ENCODE results near the gene SPATA24. TPM values are rescaled to one million over a fixed set of nuclear protein-coding genes. Genes with fewer than 3 reads are reported as not detected.

Gene SPATA24
- 6.2 TPM for total RNA-seq (ENCODE audit: unreplicated experiment)
- long read RNA-seq, partial matches to known transcripts = 1 of 2 reads
- long read RNA-seq, other reads (novel, unspliced or antisense) = 0 of 2 reads

GRCh38 chr5:139403787-139404483 lies at the start of gene SPATA24:
Gene SPATA24 (minus strand): TSS chr5:139404089. CDS start chr5:139404060, 29 bp downstream.
- no peaks in the 10 kb centered on the region for H3K27me3 Mint-ChIP-seq (ENCODE audit: unreplicated experiment)
- peaks cover 6% of the 10 kb centered on the region for H3K9me3 Mint-ChIP-seq (ENCODE audit: unreplicated experiment)

DNA sequence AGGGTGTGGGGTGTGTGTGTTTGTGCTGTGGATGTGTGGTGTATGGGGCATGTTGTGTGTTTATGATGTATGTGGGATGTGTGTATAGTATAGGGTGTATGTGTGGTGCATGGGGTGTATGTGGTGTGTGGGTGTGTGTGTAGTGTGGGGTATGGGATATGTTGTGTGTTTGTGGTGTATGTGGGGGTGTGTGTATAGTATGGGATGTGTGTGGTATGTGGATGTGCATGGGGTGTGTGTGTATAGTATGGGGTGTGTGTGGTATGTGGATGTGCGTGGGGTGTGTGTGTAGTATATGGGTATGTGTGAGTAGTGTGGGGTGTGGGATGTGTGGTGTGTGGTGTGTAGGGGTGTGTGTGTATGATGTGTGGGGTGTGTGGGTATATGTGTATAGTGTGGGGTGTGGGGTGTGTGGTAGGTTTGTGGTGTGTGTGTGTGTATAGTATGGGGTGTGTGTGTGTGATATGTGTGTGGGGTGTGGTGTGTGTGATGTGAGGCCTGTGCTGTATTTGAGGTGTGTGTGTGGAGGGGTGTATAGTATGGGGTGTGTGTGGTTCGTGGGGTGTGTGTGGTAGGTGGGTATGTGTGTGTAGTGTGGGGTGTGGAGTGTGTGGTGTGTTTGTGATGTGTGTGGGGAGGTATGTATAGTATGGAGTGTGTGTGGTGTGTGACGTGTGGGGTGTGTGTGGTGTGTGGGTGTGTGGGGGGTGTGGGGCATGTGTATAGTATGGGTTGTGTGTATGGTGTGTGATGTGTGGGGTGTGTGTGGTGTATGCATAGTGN lies 48.2 kb upstream of the SPATA24 start:
- Mint-ChIP-seq H3K4me1 (ENCODE audit: low read depth, unreplicated experiment) (no peaks in the 10 kb centered on the region), H3K27me3 (ENCODE audit: unreplicated experiment) (no peaks in the 10 kb centered on the region), H3K4me3 (ENCODE audit: unreplicated experiment) (no peak overlapping the region), H3K36me3 (ENCODE audit: unreplicated experiment) (peaks cover 4% of the 10 kb centered on the region), H3K27ac (ENCODE audit: unreplicated experiment) (no peak overlapping the region), H3K9me3 (ENCODE audit: unreplicated experiment) (no peaks in the 10 kb centered on the region)
- TF ChIP-seq, protein P1, sequence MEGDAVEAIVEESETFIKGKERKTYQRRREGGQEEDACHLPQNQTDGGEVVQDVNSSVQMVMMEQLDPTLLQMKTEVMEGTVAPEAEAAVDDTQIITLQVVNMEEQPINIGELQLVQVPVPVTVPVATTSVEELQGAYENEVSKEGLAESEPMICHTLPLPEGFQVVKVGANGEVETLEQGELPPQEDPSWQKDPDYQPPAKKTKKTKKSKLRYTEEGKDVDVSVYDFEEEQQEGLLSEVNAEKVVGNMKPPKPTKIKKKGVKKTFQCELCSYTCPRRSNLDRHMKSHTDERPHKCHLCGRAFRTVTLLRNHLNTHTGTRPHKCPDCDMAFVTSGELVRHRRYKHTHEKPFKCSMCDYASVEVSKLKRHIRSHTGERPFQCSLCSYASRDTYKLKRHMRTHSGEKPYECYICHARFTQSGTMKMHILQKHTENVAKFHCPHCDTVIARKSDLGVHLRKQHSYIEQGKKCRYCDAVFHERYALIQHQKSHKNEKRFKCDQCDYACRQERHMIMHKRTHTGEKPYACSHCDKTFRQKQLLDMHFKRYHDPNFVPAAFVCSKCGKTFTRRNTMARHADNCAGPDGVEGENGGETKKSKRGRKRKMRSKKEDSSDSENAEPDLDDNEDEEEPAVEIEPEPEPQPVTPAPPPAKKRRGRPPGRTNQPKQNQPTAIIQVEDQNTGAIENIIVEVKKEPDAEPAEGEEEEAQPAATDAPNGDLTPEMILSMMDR (IDR thresholded peaks at IDR 0.05; ENCODE audit: partially characterized antibody, unreplicated experiment) = no peak
- no peak for DNase-seq

More at GRCh38 chr5:139403787-139404483, at the start of gene SPATA24:
- TF ChIP-seq, protein P1 (IDR thresholded peaks at IDR 0.05; ENCODE audit: partially characterized antibody, unreplicated experiment) = no peak
- Mint-ChIP-seq H3K36me3 (ENCODE audit: unreplicated experiment) (no peaks in the 10 kb centered on the region), H3K27ac (ENCODE audit: unreplicated experiment) (peak within 1 kb of the TSS; percentile 98), H3K4me1 (ENCODE audit: low read depth, unreplicated experiment) (peaks cover 4% of the 10 kb centered on the region), H3K4me3 (ENCODE audit: unreplicated experiment) (peak within 1 kb of the TSS; percentile 98)
- peak; percentile 97 for DNase-seq

DNA sequence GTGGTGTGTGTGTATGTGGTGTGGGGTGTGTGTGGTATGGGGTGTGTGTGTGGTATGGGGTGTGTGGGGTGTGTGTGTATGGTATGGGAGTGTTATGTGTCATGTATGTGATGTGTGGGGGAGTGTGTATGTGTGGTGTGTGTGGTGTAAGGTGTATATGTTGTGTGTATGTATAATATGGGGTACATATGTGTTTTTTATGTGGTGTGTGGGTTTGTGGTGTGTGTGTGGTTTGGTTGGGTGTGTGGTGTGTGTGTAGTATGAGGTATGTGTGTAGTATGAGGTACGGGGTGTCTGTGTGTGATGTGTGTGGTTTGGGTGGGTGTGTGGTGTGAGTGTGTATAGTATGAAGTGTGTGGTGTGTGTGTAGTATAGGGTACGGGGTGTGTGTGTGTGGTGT lies 47.3 kb upstream of the SPATA24 start:
- Mint-ChIP-seq H3K9me3 (ENCODE audit: unreplicated experiment) (no peaks in the 10 kb centered on the region), H3K4me3 (ENCODE audit: unreplicated experiment) (no peak overlapping the region), H3K27me3 (ENCODE audit: unreplicated experiment) (no peaks in the 10 kb centered on the region), H3K27ac (ENCODE audit: unreplicated experiment) (no peak overlapping the region), H3K36me3 (ENCODE audit: unreplicated experiment) (peaks cover under 1% of the 10 kb centered on the region), H3K4me1 (ENCODE audit: low read depth, unreplicated experiment) (no peaks in the 10 kb centered on the region)
- TF ChIP-seq, protein P1 (IDR thresholded peaks at IDR 0.05; ENCODE audit: partially characterized antibody, unreplicated experiment) = no peak
- DNase-seq = no peak

- Mint-ChIP-seq H3K36me3 (ENCODE audit: unreplicated experiment) (no peaks in the 10 kb centered on the region), H3K27ac (ENCODE audit: unreplicated experiment) (no peak overlapping the region), H3K27me3 (ENCODE audit: unreplicated experiment) (no peaks in the 10 kb centered on the region), H3K4me1 (ENCODE audit: low read depth, unreplicated experiment) (peaks cover 5% of the 10 kb centered on the region), H3K4me3 (ENCODE audit: unreplicated experiment) (no peak overlapping the region), H3K9me3 (ENCODE audit: unreplicated experiment) (no peaks in the 10 kb centered on the region)
- TF ChIP-seq, protein P1 (IDR thresholded peaks at IDR 0.05; ENCODE audit: partially characterized antibody, unreplicated experiment) = no peak
- no peak for DNase-seq
These were observed 43.3 kb upstream of the SPATA24 start for GRCh38 chr5:139446956-139447779.
